Dermis blood vessel endothelial cell (primary cell): ENCODE data around the gene TMEM184A. TPM values are rescaled to one million over a fixed set of nuclear protein-coding genes. Genes with fewer than 3 reads are reported as not detected.

Experiments
- DNase-seq: peaks from one replicate; pipeline ENCODE4 v3.0.0; 2010
- total RNA-seq: library from RNA; depleted of rRNA; stranded (reverse); fragments of >200 nt; gene quantifications from 2 replicates; pipeline ENCODE4 v1.2.3, GENCODE V29; 2014

TMEM184A gene
- total RNA-seq, 1 donor from 2014 or later: under 0.01 TPM

DNA sequence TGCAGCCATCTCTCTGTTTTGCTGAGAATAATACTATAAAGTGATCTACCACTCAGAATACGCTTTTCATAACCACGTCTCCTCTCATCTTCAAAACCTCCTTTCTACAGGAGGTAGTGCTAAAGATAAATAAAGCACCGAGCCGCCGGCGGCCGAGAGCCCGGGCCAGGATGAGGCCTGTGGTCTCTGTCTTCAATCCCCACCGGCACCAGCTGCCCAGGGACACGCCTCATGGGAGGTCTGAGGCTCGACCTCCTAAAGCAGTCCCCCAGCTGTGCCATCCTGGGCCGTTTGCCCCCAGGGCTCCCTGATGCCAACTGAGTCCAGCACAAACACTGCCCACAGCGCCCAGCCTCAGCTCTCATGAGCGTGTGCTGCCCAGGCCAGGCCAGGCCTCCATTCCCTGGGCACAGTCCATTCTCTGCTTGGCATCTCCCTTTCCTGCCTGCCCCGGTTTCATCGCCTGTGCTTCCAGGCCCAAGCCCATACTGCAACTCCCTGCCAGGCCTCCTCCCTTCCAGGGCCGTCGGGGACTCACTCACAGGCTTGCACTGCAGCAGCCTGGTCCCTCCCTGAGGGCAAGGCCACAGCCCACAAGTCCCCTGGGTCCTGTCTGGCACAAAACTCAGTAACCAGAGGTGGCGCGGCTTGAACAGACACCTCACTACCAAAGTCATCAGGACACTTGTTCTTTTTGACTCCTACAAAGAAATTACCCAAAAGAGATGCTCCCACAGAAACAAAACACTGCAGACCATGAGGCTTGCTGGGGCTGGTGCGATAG, 54.3 kb downstream of the TMEM184A start:
- no peak for DNase-seq

DNA sequence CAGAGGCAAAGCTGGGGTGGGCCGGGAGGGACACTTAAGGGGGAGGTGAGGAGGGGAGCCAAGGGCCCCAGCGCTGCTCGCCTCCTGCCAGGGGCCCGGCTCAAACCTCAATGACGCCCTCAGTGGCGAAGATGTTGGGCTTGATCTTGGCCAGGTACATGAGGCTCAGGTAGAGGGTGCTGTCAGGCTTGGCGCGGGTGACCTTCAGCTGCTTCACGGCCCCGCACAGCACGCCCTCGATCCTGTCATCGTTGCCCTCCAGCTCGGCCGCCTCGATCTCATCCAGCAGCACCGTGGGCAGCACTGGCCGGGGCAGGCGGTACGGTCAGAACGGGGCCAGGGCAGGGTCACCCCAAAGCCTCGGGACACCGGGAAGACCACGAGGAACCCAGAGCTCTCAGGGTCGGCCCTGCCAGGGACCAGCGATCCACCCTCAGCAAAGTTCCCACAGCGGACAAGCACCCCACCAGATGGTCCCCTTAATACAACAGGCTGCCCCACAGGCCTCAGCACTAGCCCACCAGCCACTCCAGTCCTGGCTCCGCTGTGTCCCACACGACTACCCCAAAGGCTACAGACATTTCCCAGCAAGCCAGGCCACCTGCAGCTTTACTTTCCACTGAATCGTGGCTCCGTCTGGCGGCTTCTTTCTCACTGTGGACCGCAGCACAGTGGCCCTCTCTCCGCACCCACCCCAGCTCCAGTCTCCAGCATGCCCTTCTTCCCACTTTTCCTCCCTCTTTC, 55.8 kb downstream of the TMEM184A start:
- no peak for DNase-seq

DNA sequence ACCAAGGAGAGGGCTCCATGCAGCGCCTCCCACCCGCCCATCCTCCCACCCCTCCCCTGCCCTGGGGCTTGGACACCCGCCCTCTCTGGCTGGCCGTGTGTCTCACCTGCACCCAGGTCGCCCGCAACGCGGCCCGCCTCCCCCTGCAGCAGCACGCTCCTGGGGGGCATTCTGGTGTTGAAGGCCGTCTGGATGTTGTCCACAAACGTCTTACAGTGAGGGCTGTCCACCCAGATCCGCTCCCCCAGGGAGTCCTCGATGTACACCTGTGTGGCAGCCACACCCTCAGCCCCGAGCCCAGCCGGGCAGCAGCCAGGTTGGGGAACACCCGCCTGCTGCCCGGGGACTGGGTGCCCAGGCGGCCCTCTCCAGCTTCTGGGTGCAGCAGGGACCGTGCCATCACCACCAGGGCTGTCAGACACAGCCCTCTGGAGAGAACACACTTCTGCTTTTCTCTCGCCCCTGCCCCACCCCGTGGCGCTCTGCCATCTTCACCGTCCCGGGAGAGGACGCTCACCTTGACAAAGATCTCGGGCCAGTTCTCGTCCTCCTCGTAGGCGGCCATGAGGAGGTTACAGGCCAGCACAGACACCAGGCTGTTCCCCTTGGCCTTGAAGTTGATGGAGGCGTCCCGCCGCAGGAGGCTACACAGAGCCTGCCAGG, 56.5 kb downstream of the TMEM184A start:
- no peak for DNase-seq

DNA sequence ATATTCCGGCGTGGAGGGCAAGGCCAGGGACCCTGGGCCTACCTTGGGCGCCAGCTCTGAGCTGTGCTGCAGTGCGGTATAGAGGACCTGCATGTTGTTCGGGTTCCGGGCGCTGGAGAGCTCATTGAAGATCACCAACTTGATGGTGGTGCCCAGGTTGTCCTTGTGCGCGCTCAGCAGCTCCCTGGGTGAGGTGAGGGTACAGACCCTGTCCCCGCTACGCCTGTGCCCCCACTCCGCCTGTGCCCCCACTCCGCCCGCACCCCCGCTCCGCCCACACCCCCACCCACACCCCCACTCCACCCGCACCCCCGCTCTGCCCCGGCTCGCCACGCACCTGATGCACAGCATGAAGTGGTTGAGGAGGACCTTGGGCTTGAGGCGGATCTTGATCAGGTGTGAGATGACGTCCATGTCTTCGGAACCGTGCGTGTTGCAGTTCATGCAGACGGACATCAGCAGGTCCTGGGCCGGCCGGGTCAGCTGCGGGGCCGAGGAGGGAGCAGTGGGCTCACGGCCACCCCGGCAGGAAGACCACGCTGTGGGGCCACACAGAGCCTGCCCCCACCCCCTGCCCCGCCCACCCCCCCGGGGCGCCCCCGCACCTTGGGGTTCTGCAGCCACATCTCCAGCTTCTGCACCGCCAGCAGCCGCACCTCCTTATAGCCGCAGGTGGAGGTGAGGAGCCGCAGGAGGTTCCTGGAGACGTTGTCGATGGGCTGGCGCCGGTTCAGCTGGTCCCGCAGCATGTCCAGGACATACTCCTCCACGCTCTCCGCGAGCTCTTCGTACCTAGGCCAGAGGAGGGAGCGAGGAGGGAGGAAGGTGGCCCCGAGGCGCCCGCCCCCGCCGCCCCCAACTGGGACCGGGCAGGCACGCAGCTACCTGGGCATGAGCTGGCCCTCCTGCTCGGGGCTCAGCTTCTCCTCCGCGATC, 57.4 kb downstream of the TMEM184A start:
- DNase-seq: no peak

DNA sequence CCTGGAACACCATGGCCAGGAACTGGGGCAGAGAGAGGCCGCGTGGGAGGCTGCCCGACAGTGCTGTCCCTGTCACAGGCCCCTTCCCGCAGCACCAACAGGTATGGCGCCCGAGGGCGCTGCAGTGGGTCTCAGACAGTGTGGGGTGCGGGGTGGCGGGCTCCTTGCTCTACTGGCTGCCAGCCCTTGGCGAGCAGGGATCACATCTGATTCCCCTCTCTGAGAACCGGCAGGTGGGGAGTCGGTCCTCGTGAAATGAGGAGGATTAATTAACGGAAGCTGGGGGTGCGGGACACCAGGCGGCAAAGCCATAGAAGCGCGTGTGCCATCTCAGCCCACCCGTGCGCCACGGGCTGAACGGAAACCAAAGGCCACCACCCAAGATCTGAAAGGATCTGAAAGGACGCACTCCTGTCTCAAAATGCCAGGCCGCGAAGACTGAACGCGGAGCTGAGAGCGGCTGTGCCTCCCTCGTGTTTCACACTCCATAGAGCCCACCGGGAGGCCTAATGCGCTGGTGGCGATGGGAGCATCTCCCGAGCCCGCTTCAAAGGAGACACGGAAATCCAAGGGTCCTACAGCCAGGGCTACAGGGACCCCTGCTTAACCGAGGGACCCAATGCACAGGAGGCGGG, 58.6 kb downstream of the TMEM184A start:
- no peak for DNase-seq

DNA sequence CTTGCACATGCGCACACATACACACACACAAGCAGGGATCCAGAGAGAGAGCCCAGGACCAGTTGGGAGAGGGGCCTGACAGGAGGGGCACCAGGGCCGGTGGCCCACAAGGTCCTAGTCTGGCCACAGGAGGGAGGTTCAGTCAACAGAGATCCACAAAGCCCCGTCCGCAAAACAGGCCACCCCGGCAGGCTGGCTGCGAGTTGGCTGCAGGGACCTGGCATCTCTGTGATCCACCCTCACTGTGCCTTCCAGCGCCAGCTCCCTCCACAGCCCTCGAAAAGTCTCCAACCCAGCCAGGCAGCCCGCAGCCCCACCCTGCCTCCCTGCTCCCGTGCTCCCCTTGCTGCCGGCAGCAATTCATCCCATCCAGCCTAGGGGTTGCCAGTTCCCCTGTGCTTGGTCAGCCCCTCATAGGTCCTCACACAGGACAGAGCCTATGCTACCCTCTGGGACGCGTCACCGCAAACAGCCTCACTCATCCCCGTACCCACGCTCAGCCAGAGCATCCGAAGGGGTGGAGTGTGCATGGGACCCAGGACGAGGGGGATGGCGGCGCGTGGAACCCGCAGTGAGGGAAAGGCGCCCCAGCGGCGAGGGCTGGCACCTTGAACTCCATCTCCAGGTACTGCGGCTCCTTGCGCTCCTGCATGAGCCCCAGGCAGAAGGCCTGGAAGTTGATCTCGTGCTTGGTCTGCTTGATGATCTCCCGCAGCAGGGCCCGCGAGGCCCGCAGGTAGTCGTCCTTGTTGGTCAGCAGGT, 59.3 kb downstream of the TMEM184A start:
- DNase-seq: no peak

DNA sequence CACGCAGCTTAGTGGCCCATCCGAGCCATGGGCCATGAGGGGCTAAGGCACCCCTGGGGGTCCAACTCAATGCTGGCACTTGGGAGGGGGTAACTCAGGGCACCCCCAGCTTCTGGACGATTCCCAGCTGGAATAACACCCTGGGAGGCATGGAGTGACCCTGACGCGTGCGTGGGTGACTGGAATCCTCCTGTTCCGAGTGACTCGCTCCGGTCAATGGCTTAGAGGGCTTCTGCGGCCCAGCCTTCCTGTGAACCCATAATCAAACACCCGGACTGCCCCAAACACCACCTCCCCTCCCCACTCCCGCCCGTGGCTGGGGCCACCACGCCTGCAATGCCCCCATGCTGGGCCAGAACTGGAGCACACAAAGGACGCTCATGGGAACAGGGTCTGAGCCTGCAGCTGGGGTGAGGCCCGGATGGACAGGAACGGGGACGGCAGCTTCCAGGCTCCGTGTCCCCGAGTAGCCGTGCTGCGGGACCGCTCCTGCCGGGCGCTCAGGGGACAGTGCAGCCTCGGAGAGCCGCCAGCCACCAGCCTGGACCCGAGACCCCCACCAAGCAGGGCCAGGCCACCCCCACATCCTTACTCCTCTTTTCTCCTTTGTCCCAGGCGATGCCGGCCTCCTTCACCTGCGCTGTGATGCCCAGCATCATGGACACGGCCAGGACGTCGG, 60.3 kb downstream of the TMEM184A start:
- no peak for DNase-seq

DNA sequence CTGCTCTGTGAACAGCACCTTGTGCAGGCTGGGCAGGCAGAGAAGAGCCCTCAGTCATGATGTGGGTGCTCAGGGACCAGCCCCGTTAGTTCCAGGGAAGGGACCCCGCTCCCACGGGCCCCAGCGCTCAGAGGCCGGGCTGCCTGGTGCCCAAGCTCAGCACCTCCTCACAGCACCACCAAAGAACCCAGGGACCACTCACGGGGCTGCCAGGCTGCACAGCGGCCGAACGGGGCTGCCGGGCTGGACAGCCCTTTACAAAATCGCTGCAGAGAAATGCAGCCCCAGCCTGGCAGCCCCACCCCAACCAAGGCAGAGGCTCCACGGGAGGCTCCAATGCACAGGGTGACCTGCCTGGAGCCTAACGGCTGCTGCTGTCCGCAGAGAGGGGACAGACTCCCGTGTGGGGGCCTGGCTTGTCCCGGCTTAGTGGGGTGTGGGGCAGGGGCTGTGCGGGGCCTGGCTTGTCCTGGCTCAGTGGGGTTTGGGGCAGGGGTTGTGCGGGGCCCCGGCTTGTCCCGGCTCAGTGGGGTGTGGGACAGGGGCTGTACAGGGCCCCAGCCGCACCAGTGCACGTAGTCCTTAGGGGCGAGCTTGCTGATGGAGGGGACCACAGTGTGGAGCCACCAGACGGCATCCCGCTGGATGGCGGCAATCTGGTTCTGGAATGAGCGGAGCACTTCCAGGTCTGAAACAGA, 61.0 kb downstream of the TMEM184A start:
- no peak for DNase-seq

DNA sequence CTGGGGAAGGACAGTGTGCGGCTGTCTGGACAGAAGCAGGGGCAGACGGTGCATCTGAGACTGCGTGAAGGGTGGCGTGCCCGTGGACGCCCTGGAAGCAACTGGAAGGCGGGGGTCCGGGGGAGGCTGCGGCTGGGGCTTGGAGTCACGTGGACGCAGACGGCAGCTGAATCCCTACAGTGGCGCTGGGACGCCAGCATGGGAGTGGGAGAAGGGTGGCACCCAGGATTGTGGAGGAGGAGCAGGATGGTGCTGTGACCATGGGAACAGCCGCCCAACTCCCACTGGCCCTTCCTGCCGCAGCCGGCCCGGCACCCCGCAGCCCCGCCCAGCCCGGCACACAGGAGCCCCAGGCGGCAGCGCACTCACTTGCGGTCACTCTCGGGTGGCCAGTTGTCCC, 61.6 kb downstream of the TMEM184A start:
- no peak for DNase-seq

DNA sequence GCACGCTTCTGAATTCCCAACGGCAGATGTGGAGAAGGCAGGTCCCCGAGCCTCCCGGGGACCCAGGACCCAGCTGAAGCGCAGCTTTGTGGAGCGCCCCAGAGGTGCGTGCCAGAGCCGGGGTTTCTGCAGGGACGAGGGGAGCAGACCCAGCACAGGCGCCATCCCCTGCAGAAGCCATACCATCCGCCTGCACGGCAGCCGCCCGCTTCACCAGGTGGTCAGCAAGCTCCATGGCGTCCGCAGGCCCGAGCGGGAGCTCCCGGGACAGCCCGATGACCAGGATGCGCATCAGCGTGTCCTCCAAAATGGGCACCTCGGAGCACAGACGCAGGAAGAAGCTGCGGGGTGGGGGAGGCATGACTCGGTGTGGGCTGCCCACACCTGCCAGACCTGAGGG, 62.4 kb downstream of the TMEM184A start:
- DNase-seq: no peak

DNA sequence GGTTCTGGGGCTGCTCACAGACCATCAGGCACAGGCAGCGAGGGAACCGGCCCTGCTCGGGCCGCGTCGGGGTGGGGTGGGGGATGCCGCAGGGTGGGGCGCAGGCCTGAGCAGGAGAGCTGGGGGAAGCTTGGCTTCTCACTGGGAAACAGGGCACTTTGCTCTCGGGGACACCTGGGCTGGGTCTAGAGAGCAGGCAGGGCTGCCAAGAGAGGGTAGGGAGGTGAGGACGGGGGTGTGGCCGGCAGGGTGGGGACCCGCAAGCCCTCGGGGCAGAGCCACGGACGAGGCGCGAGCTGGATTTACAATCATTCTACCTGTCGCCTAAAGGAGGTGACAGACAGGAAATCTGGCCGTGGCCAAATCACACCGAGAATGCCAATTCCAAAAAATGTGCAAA, 62.9 kb downstream of the TMEM184A start:
- DNase-seq: no peak

DNA sequence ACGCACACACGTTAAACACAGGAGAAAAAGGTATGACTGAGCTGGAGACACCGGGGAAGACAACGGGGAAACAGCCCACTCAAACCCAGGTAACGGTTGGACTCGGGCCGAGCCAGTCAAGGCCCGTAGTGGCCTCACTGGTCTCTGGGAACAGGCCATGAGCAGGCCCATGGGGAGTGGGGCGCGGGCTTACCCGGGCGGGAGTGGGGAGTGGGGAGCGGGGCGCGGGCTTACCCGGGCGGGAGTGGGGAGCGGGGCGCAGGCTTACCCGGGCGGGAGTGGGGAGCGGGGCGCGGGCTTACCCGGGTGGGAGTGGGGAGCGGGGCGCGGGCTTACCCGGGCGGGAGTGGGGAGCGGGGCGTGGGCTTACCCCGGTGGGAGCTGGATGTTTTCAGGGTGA, 63.4 kb downstream of the TMEM184A start:
- no peak for DNase-seq

Other genes with a start within 250 kb of the TMEM184A start
- 14.4 and 19.1 TPM in 2 replicates for gene MICALL2, start 96.7 kb downstream of the TMEM184A start, total RNA-seq
- 44.6 and 80.1 TPM in 2 replicates for gene INTS1, start 51.8 kb downstream of the TMEM184A start, total RNA-seq
- gene MAFK, start 25.5 kb downstream of the TMEM184A start, total RNA-seq: 34.7 and 42.9 TPM in 2 replicates
- 12.6 and 20.1 TPM in 2 replicates for gene PSMG3, start 13.8 kb upstream of the TMEM184A start, total RNA-seq
- gene ELFN1, start 114.1 kb upstream of the TMEM184A start, total RNA-seq: 0.56 and 1.2 TPM in 2 replicates